Measurements from ENCODE around the gene MEX3C.

Gene MEX3C

DNA sequence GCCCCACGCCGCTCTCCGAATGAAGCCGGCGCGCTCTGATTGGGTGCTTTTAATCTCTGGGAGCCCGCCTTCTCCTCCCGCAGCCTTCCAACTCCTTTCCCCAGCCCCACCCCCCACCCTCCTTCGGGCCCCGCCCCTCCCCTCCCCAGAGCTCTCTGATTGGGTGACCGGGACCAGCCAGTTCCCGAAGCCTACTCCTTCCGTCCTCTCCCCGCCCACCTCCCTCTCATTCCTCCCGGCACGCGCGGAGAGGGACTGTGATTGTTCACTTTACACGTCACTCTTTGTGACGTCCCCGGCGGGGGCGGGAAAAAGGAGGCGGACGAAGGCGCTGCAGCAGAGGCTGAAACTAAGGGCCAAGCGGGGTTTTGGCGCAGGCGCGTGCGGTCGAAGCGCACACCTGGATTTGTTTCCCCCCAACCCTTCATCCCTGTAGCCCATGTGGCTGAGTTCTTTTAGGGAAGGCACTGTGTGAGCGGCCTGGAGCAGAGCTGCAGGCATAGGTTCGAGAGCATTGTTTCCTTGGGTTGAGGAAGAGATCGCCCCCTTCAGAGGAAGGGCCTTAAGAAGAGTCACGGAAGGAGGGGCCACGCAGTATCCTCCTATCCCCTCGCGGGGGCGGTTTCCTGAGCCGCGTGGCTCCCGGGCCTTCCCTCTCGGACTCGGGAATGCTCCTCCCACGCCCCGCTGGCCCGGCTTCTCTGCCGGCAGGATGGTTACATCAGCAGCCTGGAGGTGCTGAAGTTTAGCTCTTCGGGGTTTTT lies at the start of gene MEX3C:
MEX3C (minus strand) TSS at position 21 of the 764 bp plus-strand sequence. CDS start 361 bp downstream, outside the sequence.
- peak; percentile 96 for FAIRE-seq

GRCh38 chr18:51241226-51241625 lies 43.7 kb upstream of the MEX3C start:
- FAIRE-seq, result no peak

- FAIRE-seq, result no peak
Observed at GRCh38 chr18:51236225-51236624, 38.7 kb upstream of the MEX3C start.

- no peak for FAIRE-seq
Observed at GRCh38 chr18:51235009-51235789, 37.7 kb upstream of the MEX3C start.

DNA sequence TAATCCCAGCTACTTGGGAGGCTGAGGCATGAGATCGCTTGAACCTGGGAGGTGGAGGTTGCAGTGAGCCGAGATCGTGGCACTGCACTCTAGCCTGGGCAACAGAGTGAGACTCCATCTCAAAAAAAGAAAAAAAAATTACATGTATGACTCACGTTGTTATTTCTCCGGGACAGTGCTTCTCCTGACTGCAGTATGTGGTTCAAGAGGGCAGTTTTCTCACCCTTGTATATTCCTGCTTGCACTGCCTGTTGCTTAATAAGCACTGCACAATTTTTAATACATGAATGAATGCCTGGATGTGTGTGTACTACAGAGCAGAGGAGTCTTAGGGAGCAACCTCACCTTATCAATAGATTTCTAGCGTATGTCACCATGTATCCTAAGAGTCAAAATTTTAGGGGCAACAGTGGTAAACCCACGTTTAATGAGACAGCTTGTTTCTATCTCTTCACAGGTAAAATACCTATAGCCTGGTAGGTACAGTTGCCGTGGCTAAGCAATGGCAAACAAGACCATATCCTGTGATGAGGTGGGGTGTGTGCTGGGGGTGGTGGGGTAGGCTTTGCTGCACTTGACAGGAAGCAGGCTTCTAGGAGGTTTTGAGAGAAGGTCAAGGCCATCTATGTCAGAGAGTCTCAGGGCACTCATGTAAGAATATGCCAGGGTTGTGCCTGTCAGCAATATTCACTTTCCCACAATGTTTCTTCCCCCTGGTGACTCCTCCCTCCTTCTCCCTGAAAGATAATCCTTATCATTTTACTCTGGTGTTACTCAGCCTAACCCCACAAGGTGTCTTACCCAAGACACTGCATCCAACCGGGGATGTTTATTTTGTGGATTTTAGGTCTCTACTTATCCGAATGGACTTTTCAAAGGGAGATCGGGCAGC lies 36.9 kb upstream of the MEX3C start:
- FAIRE-seq, result no peak

DNA sequence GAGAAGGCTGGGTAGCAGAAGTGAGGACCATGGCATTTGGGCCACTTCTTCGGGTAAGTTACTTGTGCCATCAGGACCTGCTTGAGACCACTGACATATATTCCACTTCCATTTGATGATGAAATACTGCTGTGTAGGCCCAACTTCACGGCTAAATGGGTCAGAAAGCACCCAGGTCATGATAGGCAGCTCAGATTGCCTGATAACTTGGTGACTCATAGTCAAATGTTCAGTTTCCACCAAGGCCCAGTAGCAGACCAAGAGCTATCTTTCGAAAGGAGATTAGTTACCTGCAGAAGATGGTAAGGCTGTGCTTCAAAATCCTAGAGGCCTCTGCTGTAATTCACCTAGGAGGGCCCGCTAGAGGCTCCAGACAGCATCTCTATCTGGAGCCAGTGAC lies 31.8 kb upstream of the MEX3C start:
- no peak for FAIRE-seq

DNA sequence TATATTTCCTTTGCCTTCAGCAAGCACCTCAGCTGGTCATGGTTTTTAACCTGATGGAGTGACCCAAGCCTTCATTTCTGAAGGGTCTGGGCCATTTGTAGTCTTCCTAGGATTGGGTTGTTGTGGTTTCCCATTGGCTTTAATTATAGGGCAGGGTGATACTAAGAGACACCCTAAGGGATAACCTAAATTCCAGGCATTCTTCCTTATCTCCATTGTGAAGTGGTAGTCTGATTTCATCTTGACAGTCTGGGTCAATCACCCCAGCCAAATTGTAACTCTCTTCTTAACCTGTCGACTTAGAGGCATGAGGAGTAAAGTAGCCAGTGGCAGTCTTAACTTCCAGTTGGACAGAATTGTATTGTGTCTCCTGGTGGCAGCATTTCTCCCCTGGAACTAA lies 30.2 kb upstream of the MEX3C start:
- FAIRE-seq, result no peak

DNA sequence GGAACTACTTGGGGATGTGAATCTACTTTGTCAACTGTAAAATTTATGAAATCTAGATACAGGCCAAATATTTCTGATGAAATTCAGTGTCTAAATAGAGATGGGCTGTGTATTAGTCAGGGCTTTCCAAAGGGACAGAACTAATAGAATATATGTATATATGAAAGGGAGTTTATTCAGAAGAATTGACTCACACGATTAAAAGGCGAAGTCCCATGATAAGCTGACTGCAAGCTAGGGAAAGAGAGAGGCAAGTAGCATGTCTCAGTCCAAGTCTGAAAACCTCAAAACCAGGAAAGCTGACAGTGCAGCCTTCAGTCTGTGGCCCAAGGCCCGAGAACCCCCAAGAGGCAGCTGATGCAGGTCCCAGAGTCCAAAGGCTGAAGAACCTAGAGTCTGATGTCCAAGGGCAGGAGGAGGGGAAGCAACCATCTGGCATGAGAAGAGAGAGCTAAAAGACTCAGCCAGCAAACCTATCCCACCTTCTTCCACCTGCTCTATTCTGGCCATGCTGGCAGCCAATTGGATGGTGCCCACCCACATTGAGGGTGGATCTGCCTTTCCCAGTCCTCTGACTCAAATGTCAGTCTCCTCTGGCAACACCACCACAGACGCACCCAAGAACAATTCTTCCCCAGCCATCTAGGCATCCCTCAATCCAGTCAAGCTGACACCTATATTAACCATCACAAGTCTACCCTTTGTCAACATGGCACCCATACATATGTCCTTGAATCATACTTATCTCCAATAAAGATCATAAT lies 29.3 kb upstream of the MEX3C start:
- FAIRE-seq, result no peak

DNA sequence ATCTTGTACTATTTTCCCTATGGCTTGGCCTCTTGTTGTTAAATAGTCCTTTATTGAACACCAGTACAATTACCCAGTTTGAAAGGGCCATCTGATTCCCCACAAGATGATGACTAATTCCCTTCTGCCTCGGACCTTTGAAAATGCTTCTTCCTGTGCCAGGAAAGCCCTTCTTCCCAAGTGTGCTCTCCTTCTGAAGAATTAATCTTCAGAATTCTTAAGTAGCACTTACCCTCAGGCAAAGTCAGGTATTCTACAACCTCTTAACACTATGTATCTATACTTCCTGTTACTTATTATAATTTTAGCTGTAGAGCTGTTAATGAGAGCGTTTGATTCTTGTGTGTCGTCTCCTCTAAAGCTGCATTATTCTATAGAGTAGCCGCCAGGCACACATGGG lies 28.6 kb upstream of the MEX3C start:
- no peak for FAIRE-seq

- no peak for FAIRE-seq
Observed at GRCh38 chr18:51212606-51213005, 15.1 kb upstream of the MEX3C start.

GRCh38 chr18:51211552-51211951 lies 14.1 kb upstream of the MEX3C start:
- FAIRE-seq, result no peak

GRCh38 chr18:51196811-51197660 lies 445 bp downstream of the MEX3C start:
- FAIRE-seq, result no peak

DNA sequence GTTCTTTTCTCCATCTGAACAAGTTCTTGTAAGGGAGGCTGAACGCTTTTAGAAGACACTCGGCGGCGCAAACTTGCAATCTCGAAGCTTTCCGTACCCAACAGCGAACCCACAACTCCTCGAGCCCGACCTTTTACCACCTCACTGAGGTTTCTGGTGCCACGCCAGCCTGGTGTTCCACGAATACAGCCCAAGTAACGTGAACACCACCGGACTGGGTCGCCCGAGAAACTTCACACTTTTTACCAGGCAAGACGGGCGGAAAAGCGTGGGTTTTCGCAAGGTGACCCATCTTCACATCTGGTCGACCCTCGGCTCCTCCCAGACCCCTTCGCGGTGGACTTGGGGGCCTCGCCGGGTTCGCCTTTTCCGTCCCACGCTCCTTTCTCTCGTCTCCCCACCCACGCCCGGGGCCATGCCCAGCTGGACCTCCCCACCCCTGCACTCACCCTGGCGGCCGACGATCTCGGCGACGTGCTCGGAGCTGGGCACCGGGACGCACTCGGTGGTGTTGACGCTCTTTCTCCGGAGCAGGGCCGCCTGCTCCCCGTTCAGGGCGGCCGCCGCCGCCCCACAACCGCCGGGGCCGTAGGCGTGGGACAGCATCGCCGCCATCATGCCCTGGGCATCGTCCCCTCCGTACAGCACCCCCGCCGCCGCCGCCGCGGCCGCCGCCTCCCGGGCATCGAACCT lies 1.2 kb downstream of the MEX3C start:
- FAIRE-seq, result no peak

DNA sequence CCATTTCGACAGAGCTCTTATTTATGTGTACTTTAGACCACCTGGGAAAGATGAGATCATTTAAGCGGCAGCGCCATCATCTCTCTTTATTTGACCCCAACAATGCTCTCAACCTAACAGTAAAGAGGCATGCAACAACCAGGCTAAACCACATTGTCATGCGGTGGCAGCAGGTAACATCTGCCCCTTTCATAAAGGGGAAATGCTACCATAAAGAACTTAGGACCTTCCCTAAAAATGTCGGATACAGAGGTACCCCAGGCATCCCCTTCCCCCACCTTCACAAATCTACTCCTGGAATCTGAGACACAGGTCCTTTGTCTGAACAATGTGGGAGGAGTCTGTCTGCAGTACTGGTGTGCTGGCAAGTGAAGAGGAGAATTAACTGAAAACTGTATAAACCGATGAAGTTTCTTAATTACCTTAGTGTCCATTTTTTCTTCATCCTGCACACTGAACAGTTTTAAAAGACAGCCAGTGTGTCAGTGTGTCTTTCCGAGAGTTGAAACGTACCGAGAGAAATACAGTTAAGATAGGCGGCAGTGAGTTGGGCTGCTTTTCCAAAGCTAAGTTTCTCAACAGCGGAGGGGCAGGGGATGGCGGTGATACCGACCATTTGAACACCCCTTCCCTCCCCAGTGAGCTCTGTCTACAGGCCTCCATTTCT lies 1.9 kb downstream of the MEX3C start:
- FAIRE-seq, result no peak

GRCh38 chr18:51195086-51195450 lies 2.4 kb downstream of the MEX3C start:
- FAIRE-seq, result no peak

DNA sequence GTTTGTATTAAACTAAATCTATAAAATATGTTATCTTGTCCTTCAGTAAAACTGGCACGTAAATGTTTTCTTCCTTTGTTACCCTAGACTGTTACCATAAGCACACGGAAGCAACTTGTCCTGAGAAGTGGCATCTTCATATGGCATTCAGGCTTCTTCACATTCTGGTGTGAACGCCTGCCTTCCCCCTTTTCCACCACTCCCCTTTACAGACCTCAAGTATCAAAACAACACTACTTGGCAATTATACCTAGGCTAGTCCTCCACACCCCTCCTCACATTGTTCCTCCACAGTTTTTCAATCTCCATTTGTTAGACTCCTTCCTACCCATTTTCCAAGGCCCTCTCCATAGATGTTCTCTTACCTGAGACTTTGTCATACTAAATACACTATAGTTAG lies 2.9 kb downstream of the MEX3C start:
- no peak for FAIRE-seq

DNA sequence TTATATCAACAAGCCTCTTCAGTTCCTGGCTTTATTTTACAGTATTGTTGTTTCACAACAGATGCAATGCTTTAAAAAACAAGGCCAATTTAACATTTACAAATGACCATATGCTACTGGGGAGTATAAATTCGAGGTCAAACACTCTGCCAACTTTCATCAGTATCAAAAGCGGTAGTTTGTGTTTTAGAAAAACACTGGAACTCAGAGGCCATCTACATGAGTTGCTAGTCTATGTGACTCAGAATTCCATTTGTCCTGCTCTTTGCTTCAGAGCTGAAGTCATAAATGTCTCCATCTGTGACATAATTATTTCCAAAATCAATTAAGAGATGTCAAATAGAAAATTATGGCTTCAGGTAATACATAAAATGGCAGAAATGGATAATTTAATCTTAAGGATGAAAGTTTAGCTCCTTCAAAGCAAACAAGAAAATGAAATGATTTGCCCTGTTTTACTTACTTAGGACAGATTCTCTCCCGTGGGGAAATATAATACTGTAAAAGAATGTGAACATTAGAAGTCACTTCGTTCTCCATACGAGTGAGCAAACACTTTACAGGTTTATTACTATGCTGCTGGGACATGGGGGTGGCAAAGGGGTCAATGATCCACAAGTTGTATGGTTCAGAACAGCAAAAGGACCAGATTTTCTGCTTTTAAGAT lies 3.7 kb downstream of the MEX3C start:
- FAIRE-seq, result no peak

GRCh38 chr18:51192696-51193095 lies 4.8 kb downstream of the MEX3C start:
- no peak for FAIRE-seq

DNA sequence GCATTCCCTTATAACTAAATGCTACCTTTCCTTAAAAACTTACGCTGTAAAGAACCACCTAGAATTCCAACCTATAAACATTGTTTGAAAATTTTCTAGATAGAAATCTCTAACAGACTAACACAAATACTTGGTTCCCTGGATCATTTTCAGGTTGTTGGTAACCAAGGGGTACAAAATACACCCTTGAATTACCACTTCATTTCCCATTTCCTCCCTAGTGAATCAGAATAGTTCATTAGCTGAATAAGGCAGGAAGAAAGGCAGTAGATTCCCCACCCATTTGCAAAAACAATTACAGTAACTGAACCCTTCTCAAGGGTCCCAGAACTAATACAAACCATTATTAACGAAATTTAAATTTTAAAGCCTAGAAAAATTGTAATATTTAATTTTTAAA lies 5.5 kb downstream of the MEX3C start:
- no peak for FAIRE-seq

All from A204.1 (cell line).